Peyer's patch (tissue), 4 donors: ENCODE data around the gene ANXA6.

ENCODE experiments used
- CTCF ChIP-seq, 6 experiments: fragments of 450-650 bp in 4 of 6; fragments of 200-600 bp in 2 of 6; sonication (generic) in 1 of 6; IDR thresholded peaks; one replicate each; pipeline ENCODE4 v1.5.1; 2017 to 2019; ENCODE audit warnings: antibody characterized with exemption in 6 of 6, mild to moderate bottlenecking in 3 of 6, moderate library complexity in 1 of 6
- POLR2A ChIP-seq, 2 donors: fragments of 450-650 bp; IDR thresholded peaks; one replicate each; pipeline ENCODE4 v1.5.1; 2017; ENCODE audit warnings: antibody characterized with exemption in 2 of 2, mild to moderate bottlenecking in 2 of 2, moderate library complexity in 2 of 2

- TF ChIP-seq CTCF (IDR thresholded peaks at IDR 0.05): no peak
- TF ChIP-seq POLR2A (IDR thresholded peaks at IDR 0.05): no peak
Measured at GRCh38 chr5:151182524-151182900, 24.9 kb upstream of the ANXA6 start.
